Testis (tissue), 2 donors: Measurements from ENCODE around the gene SLC35C1.

Experiments
- CTCF ChIP-seq, 3 experiments: fragments of 450-650 bp in 2 of 3; fragments of 200-600 bp in 1 of 3; sonication (generic) in 1 of 3; IDR thresholded peaks; one replicate each; pipeline ENCODE4 v1.5.1; 2016 to 2019; ENCODE audit warnings: antibody characterized with exemption in 3 of 3, mild to moderate bottlenecking in 2 of 3, moderate library complexity in 1 of 3
- POLR2A ChIP-seq: fragments of 450-650 bp; IDR thresholded peaks from one replicate; pipeline ENCODE4 v1.6.1; 2017; ENCODE audit warnings: antibody characterized with exemption, mild to moderate bottlenecking, moderate library complexity

DNA sequence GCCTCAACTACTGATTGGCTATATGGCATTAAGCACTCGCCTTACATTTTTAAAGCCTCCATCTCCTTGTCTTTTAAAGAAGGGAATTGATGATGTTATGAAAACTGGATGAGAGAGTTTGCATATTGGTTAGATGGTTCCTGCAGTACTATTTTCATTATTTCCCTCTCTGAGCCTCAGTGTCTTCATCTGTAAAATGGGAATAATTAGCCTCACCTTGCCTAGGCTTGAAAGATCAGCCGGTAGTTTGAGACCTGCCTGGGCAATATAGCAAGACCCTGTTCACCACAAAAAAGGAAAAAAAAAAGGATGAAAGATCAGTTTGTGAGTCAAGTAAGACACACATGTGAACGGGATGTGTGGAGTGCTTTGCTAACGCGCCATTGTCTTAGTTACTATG lies 35.0 kb upstream of the SLC35C1 start:
- TF ChIP-seq CTCF (IDR thresholded peaks at IDR 0.05) (no peak), POLR2A (no peak)
